PC-9 (cell line): ENCODE results near the gene DCTD. TPM values are rescaled to one million over a fixed set of nuclear protein-coding genes. Genes with fewer than 3 reads are reported as not detected.

Source experiments
- BruUV-seq: library from RNA; stranded (reverse); fragments of 400-500 nt; replicated peaks from 2 replicates; lab custom pipeline; 2021; lab: Mats Ljungman, UMichigan
- CTCF ChIA-PET: fragments of 300-600 bp; sonication (Branson Sonifier 250); formaldehyde crosslinking; loops from one replicate; lab custom pipeline; 2022; ENCODE audit warnings: antibody characterized with exemption; lab: Charles Lee
- POLR2A ChIA-PET: fragments of 300-600 bp; sonication (Branson Sonifier 250); formaldehyde crosslinking; loops from one replicate; lab custom pipeline; 2022; ENCODE audit warnings: antibody characterized with exemption; ENCODE audit not compliant: unreplicated experiment; lab: Charles Lee
- DNase-seq, 2 experiments: peaks; one replicate each; pipeline versions ENCODE4 v3.0.0 to v3.0.0-alpha.2; 2015 to 2022; ENCODE audit warnings: mixed read lengths in 1 of 2
- H2AFZ ChIP-seq: fragments of 200-600 bp; sonication (generic); 2 replicates; pipeline ENCODE4 v1.8.1; 2017; ENCODE audit warnings: antibody characterized with exemption
- H3F3A ChIP-seq: fragments of 200-600 bp; sonication (generic); 2 replicates; pipeline ENCODE4 v1.8.1; 2017; ENCODE audit warnings: antibody characterized with exemption, mild to moderate bottlenecking, low read depth; ENCODE audit not compliant: insufficient read depth
- H3K27ac ChIP-seq: fragments of 200-600 bp; sonication (generic); 2 replicates; pipeline ENCODE4 v1.6.1; 2016; ENCODE audit warnings: mixed run types
- H3K27me3 ChIP-seq: fragments of 200-600 bp; sonication (generic); 2 replicates; pipeline ENCODE4 v1.6.1; 2016; ENCODE audit warnings: low read depth, mixed run types; ENCODE audit not compliant: insufficient read depth
- H3K36me3 ChIP-seq: fragments of 200-600 bp; sonication (generic); 2 replicates; pipeline ENCODE4 v1.6.1; 2016; ENCODE audit warnings: low read depth, mixed run types
- H3K4me1 ChIP-seq: fragments of 200-600 bp; sonication (generic); replicated peaks from 2 replicates; pipeline ENCODE4 v1.6.1; 2016; ENCODE audit warnings: mixed run types; ENCODE audit not compliant: insufficient read depth
- H3K4me2 ChIP-seq: fragments of 200-600 bp; sonication (generic); 2 replicates; pipeline ENCODE4 v1.6.1; 2017; ENCODE audit warnings: mixed run types
- H3K4me3 ChIP-seq: fragments of 200-600 bp; sonication (generic); 2 replicates; pipeline ENCODE4 v1.6.1; 2016; ENCODE audit warnings: mixed run types
- H3K79me2 ChIP-seq: fragments of 200-600 bp; sonication (generic); 2 replicates; pipeline ENCODE4 v1.6.1; 2017; ENCODE audit warnings: low read depth, mixed run types
- H3K9me2 ChIP-seq: fragments of 200-600 bp; sonication (generic); 2 replicates; pipeline ENCODE4 v1.8.1; 2017; ENCODE audit warnings: mild to moderate bottlenecking; ENCODE audit not compliant: insufficient read depth
- H3K9me3 ChIP-seq: fragments of 200-600 bp; sonication (generic); 2 replicates; pipeline ENCODE4 v1.8.1; 2016; ENCODE audit warnings: low read depth; ENCODE audit not compliant: insufficient read depth
- H4K20me1 ChIP-seq: fragments of 200-600 bp; sonication (generic); 2 replicates; pipeline ENCODE4 v1.8.1; 2017; ENCODE audit not compliant: insufficient read depth
- CTCF ChIP-seq: fragments of 200-600 bp; sonication (generic); conservative IDR thresholded peaks from 2 replicates; pipeline ENCODE4 v1.6.1; 2017; ENCODE audit warnings: mixed run types, antibody characterized with exemption, mild to moderate bottlenecking, moderate library complexity
- EZH2 ChIP-seq: fragments of 200-600 bp; sonication (generic); IDR thresholded peaks from 2 replicates; pipeline ENCODE4 v1.8.0; 2017; ENCODE audit warnings: antibody characterized with exemption, low read depth
- intact Hi-C: fragments of 100-400 bp; cut with micrococcal nuclease; formaldehyde crosslinking; loops from one replicate; pipeline ENCODE4 v1.10.0; 2022; ENCODE audit not compliant: unreplicated experiment
- total RNA-seq: library from RNA; stranded (reverse); gene quantifications from 2 replicates; pipeline ENCODE4 v1.2.3, GENCODE V29; 2021

The DCTD gene
- total RNA-seq, 1 experiment from 2014 or later: 116 TPM

GRCh38 chr4:182916483-182917181 lies 554 bp downstream of the DCTD start:
- DNase-seq: peak in 1 of 2 experiments; percentile 39
- intact Hi-C loops: no loop called here

GRCh38 chr4:182914357-182914756 lies 2.8 kb downstream of the DCTD start:
- Histone ChIP-seq H3K9me2 (no peaks in the 10 kb centered on the region), H3K9me3 (no peaks in the 10 kb centered on the region), H2AFZ (no peak overlapping the region), H3K27me3 (no peaks in the 10 kb centered on the region), H3K27ac (no peak overlapping the region), H3K4me2 (no peak overlapping the region), H3K4me3 (no peak overlapping the region), H3K79me2 (peaks cover 10% of the 10 kb centered on the region; the same call in 1 of the 2 replicates), H3K4me1 (0 out of 2 replicates have a peak, but pooled peaks cover 4% of the 10 kb centered on the region), H4K20me1 (no peaks in the 10 kb centered on the region), H3F3A (no peaks in the 10 kb centered on the region), H3K36me3 (no peaks in the 10 kb centered on the region; the same call in 1 of the 2 replicates)
- CTCF ChIA-PET: no interaction called here
- BruUV-seq: no TSS peak
- TF ChIP-seq EZH2 (no peak), CTCF (no peak)
- intact Hi-C loops: no loop called here
- DNase-seq: no peak
- POLR2A ChIA-PET: no interaction called here

More at GRCh38 chr4:182916483-182917181, 554 bp downstream of the DCTD start:
- no peaks in the 10 kb centered on the region for H3K9me2 ChIP-seq
- H4K20me1 ChIP-seq: no peaks in the 10 kb centered on the region
- H2AFZ ChIP-seq: peak overlapping the region; percentile 83
- POLR2A ChIA-PET: no interaction called here
- 0 out of 2 replicates have a peak overlapping the region, but pooled peaks have one; percentile 26 for H3K27ac ChIP-seq
- no peaks in the 10 kb centered on the region for H3K9me3 ChIP-seq
- TF ChIP-seq EZH2: no peak
- TF ChIP-seq CTCF: no peak
- 0 out of 2 replicates have a peak, but pooled peaks cover 4% of the 10 kb centered on the region for H3K4me1 ChIP-seq
- BruUV-seq: no TSS peak
- no peaks in the 10 kb centered on the region for H3K27me3 ChIP-seq
- H3K79me2 ChIP-seq: peaks cover 10% of the 10 kb centered on the region; the same call in 1 of the 2 replicates
- peak overlapping the region; percentile 82 for H3K4me2 ChIP-seq
- no peaks in the 10 kb centered on the region; the same call in 1 of the 2 replicates for H3K36me3 ChIP-seq
- CTCF ChIA-PET: no interaction called here
- H3F3A ChIP-seq: no peaks in the 10 kb centered on the region
- H3K4me3 ChIP-seq: peak overlapping the region; percentile 79; the same call in 1 of the 2 replicates

GRCh38 chr4:182913621-182914020 lies 3.6 kb downstream of the DCTD start:
- Histone ChIP-seq H3K27me3 (no peaks in the 10 kb centered on the region), H3K36me3 (no peaks in the 10 kb centered on the region; the same call in 1 of the 2 replicates), H3F3A (no peaks in the 10 kb centered on the region), H4K20me1 (no peaks in the 10 kb centered on the region), H3K4me1 (0 out of 2 replicates have a peak, but pooled peaks cover 4% of the 10 kb centered on the region), H3K4me2 (no peak overlapping the region), H3K9me2 (no peaks in the 10 kb centered on the region), H3K4me3 (no peak overlapping the region), H3K9me3 (no peaks in the 10 kb centered on the region), H2AFZ (no peak overlapping the region), H3K27ac (no peak overlapping the region), H3K79me2 (peaks cover 10% of the 10 kb centered on the region; the same call in 1 of the 2 replicates)
- TF ChIP-seq EZH2 (no peak), CTCF (no peak)
- BruUV-seq: no TSS peak
- intact Hi-C loops: no loop called here
- ChIA-PET CTCF (interaction anchor here (0.5 kb wide), 1 partner anchor 340 kb away, joined by 3 read pairs; no protein-coding TSS in a partner anchor), POLR2A (no interaction called here)
- DNase-seq: no peak
